ENCODE measurements around the gene POU4F3.

POU4F3 gene

DNA sequence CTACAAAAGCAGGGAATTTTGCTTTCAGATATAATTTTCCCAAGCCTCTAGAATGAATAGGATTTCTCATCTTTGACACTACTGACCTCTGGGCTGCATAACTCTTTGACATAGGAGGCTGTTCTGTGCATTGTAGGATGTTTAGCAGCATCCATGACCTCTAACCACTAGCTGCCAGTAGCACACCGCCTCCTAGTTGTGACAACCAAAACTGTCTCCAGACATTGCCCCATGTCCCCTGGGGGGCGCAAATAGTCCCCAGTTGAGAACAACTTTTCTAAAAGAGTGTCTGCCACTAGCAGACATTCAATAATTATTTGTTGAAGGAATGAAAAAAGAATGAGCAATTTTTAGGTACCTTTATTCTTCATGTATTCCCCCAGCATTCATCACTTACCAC lies 51.8 kb downstream of the POU4F3 start:
- in situ Hi-C loops (cut with HindIII; ENCODE audit: low sequenced_read_pairs) = no loop called here
